ENCODE data around the gene ITSN2.
A peak's percentile ranks its signal among the peaks of the same experiment; 100 is the strongest.
"Not testable (repeated sequence)": the region's sequence is repeated elsewhere in the genome, so short reads cannot be mapped to it uniquely, and the experiment has no call there.

The ITSN2 gene

GRCh38 chr2:24221343-24222050 lies 138.8 kb downstream of the ITSN2 start:
- DNase-seq: no peak

- DNase-seq: peak in 15 of 56 donors; percentile 13 to 64 (median 35)
Measured at GRCh38 chr2:24220554-24221291, 139.6 kb downstream of the ITSN2 start.

- no peak for DNase-seq
Measured at GRCh38 chr2:24214880-24215279, 145.5 kb downstream of the ITSN2 start.

GRCh38 chr2:24211408-24211807 lies 148.9 kb downstream of the ITSN2 start:
- DNase-seq: no peak

DNA sequence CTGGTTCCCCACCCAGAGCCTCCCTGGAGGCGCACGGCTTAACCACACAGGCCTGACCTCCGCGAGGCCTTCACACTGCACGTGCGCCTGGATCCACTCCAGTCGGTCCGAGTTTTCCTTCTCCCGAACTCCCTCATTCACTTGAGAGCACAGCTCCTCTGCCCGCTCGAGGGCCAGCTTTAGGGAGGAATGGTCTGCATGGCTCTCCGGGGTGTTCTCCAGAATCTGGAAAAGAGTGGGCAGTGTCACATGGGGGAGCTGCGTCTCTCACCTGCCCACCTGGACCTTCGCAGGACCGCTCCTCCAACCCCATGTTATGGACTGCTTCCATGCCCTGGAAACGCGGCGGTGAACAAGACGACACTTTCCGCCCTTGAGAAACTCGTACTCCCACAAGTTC lies 149.6 kb downstream of the ITSN2 start:
- no peak for DNase-seq

DNA sequence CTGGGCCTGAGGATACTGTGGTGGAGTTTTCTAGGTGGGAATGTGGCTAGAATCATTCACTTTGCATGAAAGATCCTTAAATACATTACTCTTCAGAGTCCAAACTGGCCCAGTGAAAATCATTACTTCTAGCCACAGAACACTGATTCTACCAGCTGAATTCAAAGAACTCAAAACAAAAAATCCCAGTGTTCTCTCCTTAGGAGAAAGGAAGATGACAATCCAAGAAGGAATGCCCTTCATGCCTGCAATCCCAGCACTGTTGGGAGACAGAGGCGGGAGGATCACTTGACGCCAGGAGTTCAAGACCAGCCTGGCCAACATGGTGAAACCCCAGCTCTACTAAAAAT lies 150.3 kb downstream of the ITSN2 start:
- no peak for DNase-seq

DNA sequence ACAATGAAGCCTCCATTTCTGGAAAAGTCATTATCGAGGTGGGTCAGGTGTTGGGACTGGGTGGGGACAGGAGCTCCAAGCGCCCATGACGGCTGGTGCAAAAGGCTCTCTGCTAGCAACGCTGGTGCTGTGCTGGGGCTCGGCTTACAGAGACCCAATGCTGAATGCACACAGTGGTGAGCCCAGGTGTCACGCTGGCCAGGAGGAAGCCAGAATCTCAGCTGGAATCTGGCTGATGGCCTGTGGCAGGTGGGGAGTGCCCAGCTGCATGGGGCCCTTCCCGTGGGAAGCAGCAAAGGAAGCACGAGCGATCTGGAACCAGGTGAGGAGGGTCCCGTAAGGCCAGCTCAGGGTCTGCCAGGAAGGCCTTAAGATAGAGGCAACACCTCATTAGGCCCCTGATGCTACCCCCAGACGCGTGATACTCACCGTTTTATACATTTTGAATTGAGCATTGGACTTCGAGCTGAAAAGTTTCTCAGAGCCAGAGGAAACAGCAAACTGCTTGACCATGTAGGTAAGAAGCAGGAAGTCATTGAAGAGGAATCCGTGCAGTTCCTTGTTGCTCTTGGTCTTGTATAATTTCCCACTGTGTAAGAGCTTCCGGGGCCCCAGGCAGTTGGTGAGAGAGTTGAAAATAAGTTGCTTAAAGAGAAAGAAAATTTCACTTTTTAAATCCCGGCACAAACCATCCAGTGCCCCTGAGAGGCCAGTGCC lies 150.8 kb downstream of the ITSN2 start:
- no peak for DNase-seq

DNA sequence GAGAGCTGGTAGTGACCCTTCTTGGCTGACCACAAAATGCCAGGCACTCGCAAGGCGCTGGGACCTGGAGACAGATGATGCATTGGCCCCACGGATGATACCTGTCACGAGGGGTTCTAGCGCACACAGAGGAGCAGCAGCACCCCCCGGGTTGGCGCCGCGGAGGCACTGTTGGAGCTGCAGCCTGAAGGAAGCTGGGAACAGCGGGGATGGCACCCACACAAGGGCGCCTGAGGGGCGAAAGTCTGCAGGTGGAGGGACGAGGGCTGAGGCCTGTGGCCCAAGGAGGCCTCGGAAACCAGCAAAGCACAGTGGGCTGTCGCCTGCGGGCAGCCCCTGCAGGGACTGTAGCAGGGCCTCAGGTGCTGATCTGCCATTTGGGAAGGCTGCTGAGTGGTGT lies 151.8 kb downstream of the ITSN2 start:
- DNase-seq: no peak

DNA sequence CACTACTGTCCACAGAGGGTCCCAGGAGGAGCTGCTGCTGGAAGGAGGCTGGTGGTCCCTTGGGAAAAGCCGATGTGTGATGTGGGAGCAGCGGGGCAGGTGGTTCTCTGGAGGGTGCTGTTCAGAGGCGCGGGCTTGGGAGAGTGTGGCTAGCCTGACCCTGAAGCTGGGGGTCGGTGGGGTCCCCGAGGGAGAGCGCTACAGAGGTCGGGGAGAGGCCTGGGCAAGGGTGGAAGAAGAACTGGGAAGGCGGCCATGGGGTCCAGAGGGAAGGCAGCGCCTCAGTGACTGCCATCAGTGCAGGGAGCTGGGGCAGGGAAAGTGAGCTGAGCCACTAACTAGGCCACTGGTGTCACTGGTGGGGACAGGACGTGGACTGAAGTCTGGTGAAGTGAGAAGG lies 153.0 kb downstream of the ITSN2 start:
- DNase-seq: no peak

DNA sequence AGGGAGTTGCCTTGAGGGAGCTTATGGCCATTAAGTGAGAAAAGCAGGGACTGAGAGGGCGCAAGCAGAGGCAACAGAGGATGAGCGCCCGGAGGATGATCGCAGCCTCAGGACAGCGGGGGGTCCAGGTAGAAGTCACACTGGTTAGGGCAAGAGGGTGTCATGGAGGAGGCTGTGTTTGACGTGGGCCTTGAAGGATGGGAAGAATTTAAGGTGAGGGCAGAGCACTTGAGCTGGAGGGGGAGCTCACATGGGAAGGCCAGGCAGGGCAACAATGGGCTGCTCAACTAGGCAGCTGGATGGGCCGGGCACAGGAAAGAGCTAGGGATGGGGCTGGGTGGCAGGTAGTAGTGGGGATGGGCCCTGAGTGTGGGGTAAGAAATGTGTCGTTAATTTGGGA lies 153.6 kb downstream of the ITSN2 start:
- DNase-seq: no peak

GRCh38 chr2:24206242-24206641 lies 154.1 kb downstream of the ITSN2 start:
- no peak for DNase-seq

GRCh38 chr2:24205131-24205530 lies 155.2 kb downstream of the ITSN2 start:
- no peak for DNase-seq

- no peak for DNase-seq
Measured at GRCh38 chr2:24204505-24204904, 155.8 kb downstream of the ITSN2 start.

- DNase-seq: no peak
Measured at GRCh38 chr2:24203787-24204150, 156.6 kb downstream of the ITSN2 start.

GRCh38 chr2:24203029-24203786 lies 157.1 kb downstream of the ITSN2 start:
- no peak for DNase-seq

GRCh38 chr2:24200799-24201198 lies 159.5 kb downstream of the ITSN2 start:
- DNase-seq: no peak

GRCh38 chr2:24199968-24200590 lies 160.3 kb downstream of the ITSN2 start:
- DNase-seq: no peak

DNA sequence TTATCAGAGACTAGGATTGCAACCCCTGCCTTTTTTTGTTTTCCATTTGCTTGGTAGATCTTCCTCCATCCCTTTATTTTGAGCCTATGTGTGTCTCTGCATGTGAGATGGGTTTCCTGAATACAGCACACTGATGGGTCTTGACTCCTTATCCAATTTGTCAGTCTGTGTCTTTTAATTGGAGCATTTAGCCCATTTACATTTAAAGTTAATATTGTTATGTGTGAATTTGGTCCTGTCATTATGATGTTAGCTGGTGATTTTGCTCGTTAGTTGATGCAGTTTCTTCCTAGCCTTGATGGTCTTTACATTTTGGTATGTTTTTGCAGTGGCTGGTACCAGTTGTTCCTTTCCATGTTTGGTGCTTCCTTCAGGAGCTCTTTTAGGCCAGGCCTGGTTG lies 163.1 kb downstream of the ITSN2 start:
- DNase-seq: not testable (repeated sequence)

- no peak for DNase-seq
Measured at GRCh38 chr2:24191848-24192247, 168.5 kb downstream of the ITSN2 start.

- DNase-seq: no peak
Measured at GRCh38 chr2:24191156-24191555, 169.2 kb downstream of the ITSN2 start.

GRCh38 chr2:24190503-24190902 lies 169.8 kb downstream of the ITSN2 start:
- DNase-seq: no peak
